ENCODE results near the gene ATP8B3. TPM values are rescaled to one million over a fixed set of nuclear protein-coding genes. Genes with fewer than 3 reads are reported as not detected.
A peak's percentile ranks its signal among the peaks of the same experiment; 100 is the strongest.

The ATP8B3 gene
- total RNA-seq, 1 experiment from 2014 or later: 1.0 TPM

- Histone ChIP-seq H3K27ac (ENCODE audit: low read length) (no peak overlapping the region), H3K9me2 (replicated peaks; ENCODE audit: insufficient read depth, low read length) (no peaks in the 10 kb centered on the region), H3K4me1 (ENCODE audit: low read length) (peaks cover 8% of the 10 kb centered on the region), H3K9me3 (ENCODE audit: low read length) (no peaks in the 10 kb centered on the region), H4K20me1 (ENCODE audit: insufficient read depth, low read depth, low read length) (no peaks in the 10 kb centered on the region), H3K36me3 (ENCODE audit: insufficient read depth, low read length) (no peaks in the 10 kb centered on the region), H3K4me2 (ENCODE audit: low read depth, low read length, poor library complexity, severe bottlenecking) (peak overlapping the region; percentile 29), H3K27me3 (ENCODE audit: low read length) (no peaks in the 10 kb centered on the region; the same call in 1 of the 2 replicates), H3K4me3 (ENCODE audit: low read length) (no peak overlapping the region), H3K79me2 (ENCODE audit: low read length) (no peaks in the 10 kb centered on the region), H2AFZ (ENCODE audit: low read length) (no peak overlapping the region), H3K9ac (ENCODE audit: low read length) (no peak overlapping the region)
- DNase-seq: no peak
Measured at GRCh38 chr19:1748115-1748872, 63.8 kb downstream of the ATP8B3 start.

DNA sequence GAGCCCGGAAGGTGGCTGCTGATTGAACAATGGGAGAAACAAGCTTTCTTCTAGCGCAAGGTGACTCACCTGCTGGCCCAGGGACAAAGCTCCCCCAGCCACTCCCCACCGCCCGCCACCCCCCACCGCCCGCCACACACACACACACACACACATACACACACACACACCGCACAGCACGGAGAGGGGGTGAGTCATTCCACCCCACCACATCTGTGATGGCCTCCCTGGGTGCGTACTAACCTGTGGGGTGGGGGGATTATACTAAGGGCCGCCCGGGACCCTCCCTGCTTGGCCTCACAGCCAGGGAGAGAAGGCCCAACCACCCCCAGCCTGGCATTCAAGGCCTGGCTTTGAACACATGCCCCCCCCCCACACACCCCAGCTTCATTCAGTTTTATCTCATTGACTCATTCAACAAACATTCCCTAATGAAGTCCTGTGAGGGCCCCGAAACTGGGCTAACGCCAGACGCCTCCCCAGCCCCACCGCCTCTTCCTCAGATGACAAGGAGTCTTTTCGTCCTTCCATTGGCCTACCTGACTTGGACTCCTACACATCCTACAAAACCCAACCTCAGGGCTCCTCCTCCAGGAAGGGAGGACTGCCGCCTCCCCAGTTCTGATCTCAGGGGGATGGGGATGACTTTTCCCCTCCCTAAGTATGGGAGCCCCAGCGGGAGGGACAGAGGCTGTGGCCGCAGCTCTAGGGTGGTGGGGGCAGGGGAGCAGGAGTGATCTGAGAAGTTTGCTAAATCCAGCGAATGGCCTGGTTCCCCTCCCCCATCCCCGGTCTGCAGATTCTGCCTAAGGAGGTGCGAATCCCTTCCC, 64.6 kb downstream of the ATP8B3 start:
- no peaks in the 10 kb centered on the region for H3K9me3 ChIP-seq (ENCODE audit: low read length)
- H3K4me2 ChIP-seq (ENCODE audit: low read depth, low read length, poor library complexity, severe bottlenecking): peak overlapping the region; percentile 29
- peaks cover 8% of the 10 kb centered on the region for H3K4me1 ChIP-seq (ENCODE audit: low read length)
- no peaks in the 10 kb centered on the region for H4K20me1 ChIP-seq (ENCODE audit: insufficient read depth, low read depth, low read length)
- H3K9ac ChIP-seq (ENCODE audit: low read length): no peak overlapping the region
- H3K27ac ChIP-seq (ENCODE audit: low read length): no peak overlapping the region
- H3K9me2 ChIP-seq (replicated peaks; ENCODE audit: insufficient read depth, low read length): no peaks in the 10 kb centered on the region
- no peak for DNase-seq
- no peaks in the 10 kb centered on the region for H3K36me3 ChIP-seq (ENCODE audit: insufficient read depth, low read length)
- H3K27me3 ChIP-seq (ENCODE audit: low read length): no peaks in the 10 kb centered on the region; the same call in 1 of the 2 replicates
- H3K79me2 ChIP-seq (ENCODE audit: low read length): no peaks in the 10 kb centered on the region
- no peak overlapping the region for H2AFZ ChIP-seq (ENCODE audit: low read length)
- H3K4me3 ChIP-seq (ENCODE audit: low read length): no peak overlapping the region

- H3K9ac ChIP-seq (ENCODE audit: low read length): no peak overlapping the region
- H3K27ac ChIP-seq (ENCODE audit: low read length): no peak overlapping the region
- H3K79me2 ChIP-seq (ENCODE audit: low read length): no peaks in the 10 kb centered on the region
- H3K9me3 ChIP-seq (ENCODE audit: low read length): no peaks in the 10 kb centered on the region
- H3K4me3 ChIP-seq (ENCODE audit: low read length): no peak overlapping the region
- DNase-seq: peak; percentile 71
- peaks cover 8% of the 10 kb centered on the region for H3K4me1 ChIP-seq (ENCODE audit: low read length)
- H2AFZ ChIP-seq (ENCODE audit: low read length): no peak overlapping the region
- H3K4me2 ChIP-seq (ENCODE audit: low read depth, low read length, poor library complexity, severe bottlenecking): no peak overlapping the region
- H3K36me3 ChIP-seq (ENCODE audit: insufficient read depth, low read length): no peaks in the 10 kb centered on the region
- H3K9me2 ChIP-seq (replicated peaks; ENCODE audit: insufficient read depth, low read length): no peaks in the 10 kb centered on the region
- H4K20me1 ChIP-seq (ENCODE audit: insufficient read depth, low read depth, low read length): no peaks in the 10 kb centered on the region
- H3K27me3 ChIP-seq (ENCODE audit: low read length): no peaks in the 10 kb centered on the region; the same call in 1 of the 2 replicates
Measured at GRCh38 chr19:1746401-1747284, 65.4 kb downstream of the ATP8B3 start.

DNA sequence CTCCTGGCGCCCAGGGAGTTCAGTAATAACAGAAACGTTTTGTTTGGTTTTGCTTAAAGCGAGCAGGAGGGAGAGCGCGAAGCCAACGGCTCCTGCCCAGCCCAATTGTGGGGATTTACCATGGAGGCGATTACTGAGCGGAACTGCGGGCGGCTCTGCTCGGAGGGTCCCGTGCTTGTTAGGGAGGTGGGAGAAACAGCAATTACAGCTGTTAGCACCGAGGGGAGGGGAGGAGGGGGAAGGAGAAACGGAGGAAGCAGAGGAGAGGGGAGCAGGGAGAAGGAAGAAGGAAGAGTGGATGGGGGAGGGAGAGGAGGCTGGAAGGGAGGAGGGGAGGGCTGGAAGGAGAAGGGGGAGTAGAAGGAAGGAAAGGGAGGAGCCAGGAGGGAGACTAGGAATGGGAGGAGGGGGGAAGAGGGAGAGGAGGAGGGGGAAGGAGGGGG, 66.5 kb downstream of the ATP8B3 start:
- Histone ChIP-seq H3K79me2 (ENCODE audit: low read length) (no peaks in the 10 kb centered on the region), H3K36me3 (ENCODE audit: insufficient read depth, low read length) (no peaks in the 10 kb centered on the region), H3K27ac (ENCODE audit: low read length) (no peak overlapping the region), H3K4me2 (ENCODE audit: low read depth, low read length, poor library complexity, severe bottlenecking) (no peak overlapping the region), H3K27me3 (ENCODE audit: low read length) (no peaks in the 10 kb centered on the region; the same call in 1 of the 2 replicates), H3K4me3 (ENCODE audit: low read length) (no peak overlapping the region), H3K4me1 (ENCODE audit: low read length) (peaks cover 8% of the 10 kb centered on the region), H3K9me2 (replicated peaks; ENCODE audit: insufficient read depth, low read length) (no peaks in the 10 kb centered on the region), H2AFZ (ENCODE audit: low read length) (no peak overlapping the region), H3K9me3 (ENCODE audit: low read length) (no peaks in the 10 kb centered on the region), H4K20me1 (ENCODE audit: insufficient read depth, low read depth, low read length) (no peaks in the 10 kb centered on the region), H3K9ac (ENCODE audit: low read length) (no peak overlapping the region)
- peak; percentile 56 for DNase-seq

- Histone ChIP-seq H3K4me3 (ENCODE audit: low read length) (no peak overlapping the region), H3K4me1 (ENCODE audit: low read length) (peaks cover 8% of the 10 kb centered on the region), H3K9ac (ENCODE audit: low read length) (no peak overlapping the region), H3K36me3 (ENCODE audit: insufficient read depth, low read length) (no peaks in the 10 kb centered on the region), H3K27me3 (ENCODE audit: low read length) (no peaks in the 10 kb centered on the region; the same call in 1 of the 2 replicates), H3K9me3 (ENCODE audit: low read length) (no peaks in the 10 kb centered on the region), H3K4me2 (ENCODE audit: low read depth, low read length, poor library complexity, severe bottlenecking) (no peak overlapping the region), H3K79me2 (ENCODE audit: low read length) (no peaks in the 10 kb centered on the region), H2AFZ (ENCODE audit: low read length) (no peak overlapping the region), H3K9me2 (replicated peaks; ENCODE audit: insufficient read depth, low read length) (no peaks in the 10 kb centered on the region), H4K20me1 (ENCODE audit: insufficient read depth, low read depth, low read length) (no peaks in the 10 kb centered on the region), H3K27ac (ENCODE audit: low read length) (no peak overlapping the region)
- no peak for DNase-seq
Measured at GRCh38 chr19:1744822-1745563, 67.1 kb downstream of the ATP8B3 start.

- no peak for DNase-seq
- Histone ChIP-seq H4K20me1 (ENCODE audit: insufficient read depth, low read depth, low read length) (no peaks in the 10 kb centered on the region), H3K4me2 (ENCODE audit: low read depth, low read length, poor library complexity, severe bottlenecking) (no peak overlapping the region), H3K9ac (ENCODE audit: low read length) (no peak overlapping the region), H3K27ac (ENCODE audit: low read length) (no peak overlapping the region), H3K9me2 (replicated peaks; ENCODE audit: insufficient read depth, low read length) (no peaks in the 10 kb centered on the region), H3K4me1 (ENCODE audit: low read length) (peaks cover 8% of the 10 kb centered on the region), H3K79me2 (ENCODE audit: low read length) (no peaks in the 10 kb centered on the region), H3K4me3 (ENCODE audit: low read length) (no peak overlapping the region), H2AFZ (ENCODE audit: low read length) (no peak overlapping the region), H3K9me3 (ENCODE audit: low read length) (no peaks in the 10 kb centered on the region), H3K36me3 (ENCODE audit: insufficient read depth, low read length) (no peaks in the 10 kb centered on the region), H3K27me3 (ENCODE audit: low read length) (no peaks in the 10 kb centered on the region; the same call in 1 of the 2 replicates)
Measured at GRCh38 chr19:1744133-1744665, 67.9 kb downstream of the ATP8B3 start.

- Histone ChIP-seq H3K4me2 (ENCODE audit: low read depth, low read length, poor library complexity, severe bottlenecking) (no peak overlapping the region), H3K9me3 (ENCODE audit: low read length) (no peaks in the 10 kb centered on the region), H3K4me3 (ENCODE audit: low read length) (no peak overlapping the region), H3K9ac (ENCODE audit: low read length) (no peak overlapping the region), H3K27ac (ENCODE audit: low read length) (no peak overlapping the region), H3K9me2 (replicated peaks; ENCODE audit: insufficient read depth, low read length) (no peaks in the 10 kb centered on the region), H3K27me3 (ENCODE audit: low read length) (no peaks in the 10 kb centered on the region; the same call in 1 of the 2 replicates), H3K36me3 (ENCODE audit: insufficient read depth, low read length) (no peaks in the 10 kb centered on the region), H3K4me1 (ENCODE audit: low read length) (peaks cover 6% of the 10 kb centered on the region), H4K20me1 (ENCODE audit: insufficient read depth, low read depth, low read length) (no peaks in the 10 kb centered on the region), H3K79me2 (ENCODE audit: low read length) (no peaks in the 10 kb centered on the region), H2AFZ (ENCODE audit: low read length) (no peak overlapping the region)
- no peak for DNase-seq
Measured at GRCh38 chr19:1742989-1743696, 68.9 kb downstream of the ATP8B3 start.
